AG09319 (cell line): ENCODE data around the gene KANSL1.

Source experiments
- DNase-seq: peaks from one replicate; pipeline ENCODE4 v3.0.0-alpha.2; 2010; ENCODE audit warnings: low read depth; ENCODE audit errors: extremely low read depth
- TF ChIP-seq, protein P1 (sequence below): IDR thresholded peaks from 2 replicates; pipeline ENCODE4 v1.5.1; 2011; ENCODE audit warnings: low read depth, mild to moderate bottlenecking, inconsistent platforms, low read length, moderate library complexity

The KANSL1 gene

DNA sequence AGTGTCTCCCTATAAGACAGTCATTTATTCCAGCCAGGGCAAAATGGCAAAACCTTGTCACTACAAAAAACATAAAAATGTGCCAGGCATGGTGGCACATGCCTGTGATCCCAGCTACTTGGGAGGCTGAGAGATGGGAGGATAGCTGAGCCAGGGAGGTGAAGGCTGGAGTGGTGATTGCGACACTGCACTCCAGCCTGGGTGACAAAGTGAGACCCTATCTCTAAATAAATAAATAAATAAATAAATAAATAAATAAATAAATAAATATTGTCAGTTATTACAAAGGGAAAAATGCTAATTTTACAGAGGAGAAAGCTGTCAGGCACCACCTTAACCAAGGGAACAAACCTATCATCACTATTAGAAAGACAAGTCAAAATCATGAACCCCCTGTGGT lies 118.7 kb downstream of the KANSL1 start:
- TF ChIP-seq, protein P1, sequence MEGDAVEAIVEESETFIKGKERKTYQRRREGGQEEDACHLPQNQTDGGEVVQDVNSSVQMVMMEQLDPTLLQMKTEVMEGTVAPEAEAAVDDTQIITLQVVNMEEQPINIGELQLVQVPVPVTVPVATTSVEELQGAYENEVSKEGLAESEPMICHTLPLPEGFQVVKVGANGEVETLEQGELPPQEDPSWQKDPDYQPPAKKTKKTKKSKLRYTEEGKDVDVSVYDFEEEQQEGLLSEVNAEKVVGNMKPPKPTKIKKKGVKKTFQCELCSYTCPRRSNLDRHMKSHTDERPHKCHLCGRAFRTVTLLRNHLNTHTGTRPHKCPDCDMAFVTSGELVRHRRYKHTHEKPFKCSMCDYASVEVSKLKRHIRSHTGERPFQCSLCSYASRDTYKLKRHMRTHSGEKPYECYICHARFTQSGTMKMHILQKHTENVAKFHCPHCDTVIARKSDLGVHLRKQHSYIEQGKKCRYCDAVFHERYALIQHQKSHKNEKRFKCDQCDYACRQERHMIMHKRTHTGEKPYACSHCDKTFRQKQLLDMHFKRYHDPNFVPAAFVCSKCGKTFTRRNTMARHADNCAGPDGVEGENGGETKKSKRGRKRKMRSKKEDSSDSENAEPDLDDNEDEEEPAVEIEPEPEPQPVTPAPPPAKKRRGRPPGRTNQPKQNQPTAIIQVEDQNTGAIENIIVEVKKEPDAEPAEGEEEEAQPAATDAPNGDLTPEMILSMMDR: no peak
- no peak for DNase-seq

DNA sequence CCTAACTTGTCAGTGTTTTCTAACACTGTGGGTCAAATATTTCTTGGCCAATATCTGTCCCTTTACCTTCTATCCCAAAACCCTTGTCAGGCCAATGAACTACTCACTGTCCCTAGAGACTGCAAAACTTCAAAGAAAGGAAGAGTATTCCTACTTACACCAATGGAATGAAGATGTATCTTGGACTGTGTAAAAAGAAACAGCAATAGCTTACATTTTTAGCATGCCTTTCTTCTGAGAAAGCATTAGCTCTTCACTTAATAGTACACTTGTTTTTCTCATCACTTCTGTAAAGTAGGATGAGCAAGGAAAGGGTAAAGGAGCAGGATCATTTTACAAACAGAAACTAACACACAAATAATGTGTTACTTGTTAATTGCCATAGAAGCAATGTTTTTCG lies 120.2 kb downstream of the KANSL1 start:
- TF ChIP-seq, protein P1: no peak
- DNase-seq: no peak

DNA sequence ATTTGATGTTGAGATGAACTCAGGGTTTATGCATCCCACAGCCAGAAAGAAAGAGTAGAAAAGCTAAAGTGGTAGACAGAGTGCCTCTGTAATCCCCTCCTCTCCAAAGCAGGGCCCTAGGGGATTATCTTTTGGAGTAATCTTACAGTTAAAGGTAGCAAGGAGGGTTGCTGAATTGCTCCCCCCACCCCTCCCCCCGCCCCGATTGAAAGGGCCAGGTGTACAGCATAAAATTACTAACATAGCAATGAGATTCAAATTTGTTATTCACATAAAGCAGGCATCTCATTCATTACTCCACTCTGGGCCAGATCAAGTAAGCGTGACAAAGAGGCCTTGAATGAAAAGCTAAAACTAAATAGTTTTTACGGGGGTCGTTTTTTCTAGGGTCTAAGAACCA lies 121.4 kb downstream of the KANSL1 start:
- DNase-seq: no peak
- TF ChIP-seq, protein P1: no peak

DNA sequence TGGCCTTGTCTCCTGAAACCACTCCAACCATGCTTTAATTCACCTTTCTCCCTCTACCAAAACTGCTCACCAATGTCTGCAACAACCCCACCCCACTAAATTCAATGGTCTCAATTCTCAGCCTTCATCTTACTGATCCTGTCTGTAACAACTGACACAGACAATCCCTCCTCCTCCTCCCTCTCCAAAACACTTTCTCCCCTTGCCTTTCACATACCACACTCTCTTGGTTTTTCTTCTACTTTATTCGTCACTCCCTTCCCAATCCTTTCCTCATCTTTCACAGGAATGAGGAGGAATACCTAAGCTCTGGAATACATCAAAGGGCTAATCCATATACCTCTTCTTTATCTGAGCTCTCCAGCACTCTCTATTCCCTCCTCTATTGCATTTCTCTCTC lies 128.8 kb downstream of the KANSL1 start:
- TF ChIP-seq, protein P1: no peak
- no peak for DNase-seq

DNA sequence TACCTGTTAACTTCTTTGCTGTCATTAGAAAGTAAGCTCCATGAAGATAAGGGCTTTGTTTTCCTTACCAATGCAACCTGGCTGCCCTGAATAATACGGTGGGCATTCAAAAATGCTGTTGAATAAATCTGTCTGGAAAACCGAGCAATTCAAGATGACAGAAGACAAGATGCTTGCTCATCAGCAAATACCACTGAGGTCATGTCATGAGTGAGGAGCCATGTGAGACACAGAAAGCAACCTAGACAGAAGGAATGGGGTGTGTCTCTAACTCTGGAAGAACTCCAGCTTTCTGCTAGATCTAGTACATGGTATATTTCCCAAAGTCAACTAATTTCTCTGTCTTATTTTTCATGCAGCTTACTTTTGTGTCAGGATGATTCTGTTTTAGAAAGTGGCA lies 130.0 kb downstream of the KANSL1 start:
- TF ChIP-seq, protein P1: no peak
- DNase-seq: no peak

DNA sequence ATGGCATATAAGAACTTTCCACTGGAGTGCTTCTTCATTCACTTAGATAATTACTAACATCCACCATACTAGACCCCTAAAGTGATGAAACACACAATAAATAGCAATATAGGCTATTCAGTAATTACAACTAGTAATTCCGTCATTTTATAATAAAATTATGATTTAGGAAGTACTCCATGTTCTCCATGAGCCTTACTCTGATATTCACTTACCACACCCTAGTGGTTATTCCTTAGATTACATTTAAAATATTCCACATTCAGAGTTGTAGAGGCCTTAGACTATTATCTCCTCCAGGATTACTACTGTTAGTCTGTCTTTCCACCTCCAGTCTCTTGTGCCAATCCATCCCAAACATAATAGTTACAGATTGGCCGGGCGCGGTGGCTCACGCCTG lies 131.8 kb downstream of the KANSL1 start:
- TF ChIP-seq, protein P1: peak; percentile 15
- no peak for DNase-seq

DNA sequence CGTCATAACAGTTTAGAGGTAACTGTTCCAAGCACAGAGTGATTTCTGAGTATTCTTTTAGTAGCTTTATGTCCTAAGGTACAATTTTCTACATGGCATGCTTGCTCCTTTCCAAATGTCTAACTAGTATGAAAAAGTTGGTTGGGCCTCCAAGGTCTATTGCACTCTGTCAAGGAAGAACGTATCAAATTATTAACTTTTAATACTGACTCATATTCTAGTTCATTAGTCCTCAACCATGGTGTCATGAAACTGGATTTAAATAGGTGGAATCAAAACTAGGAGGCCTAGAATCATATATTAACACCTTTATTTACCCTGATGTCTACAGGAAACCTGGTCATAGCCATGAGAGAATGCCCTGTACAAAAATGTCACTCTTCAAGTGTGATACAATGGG lies 132.8 kb downstream of the KANSL1 start:
- TF ChIP-seq, protein P1: no peak
- DNase-seq: no peak
